Activated gamma-delta T cell (primary cell): ENCODE results near the gene DPH7.
A peak's percentile ranks its signal among the peaks of the same experiment; 100 is the strongest.
"Not testable (repeated sequence)": the region's sequence is repeated elsewhere in the genome, so short reads cannot be mapped to it uniquely, and the experiment has no call there.

Experiments
- DNase-seq: peaks from one replicate; lab custom pipeline; 2025; lab: John Stamatoyannopoulos, UW
- total RNA-seq, 2 donors: gene quantifications; one replicate each; lab custom pipeline; 2026; lab: John Stamatoyannopoulos, UW

The DPH7 gene
- 70.0 to 74.0 reads per million in 2 donors for total RNA-seq

- DNase-seq: peak; percentile 92
These were observed at the start of gene DPH7 for GRCh38 chr9:137578518-137579258. TSS of gene DPH7 (minus strand) at chr9:137578925. CDS start at chr9:137578777, 148 bp downstream.

GRCh38 chr9:137627406-137627805 lies 48.7 kb upstream of the DPH7 start:
- DNase-seq: not testable (repeated sequence)

GRCh38 chr9:137626464-137626863 lies 47.7 kb upstream of the DPH7 start:
- no peak for DNase-seq

GRCh38 chr9:137622211-137622610 lies 43.5 kb upstream of the DPH7 start:
- not testable (repeated sequence) for DNase-seq

- DNase-seq: no peak
These were observed 42.5 kb upstream of the DPH7 start for GRCh38 chr9:137621131-137621757.

GRCh38 chr9:137620581-137620980 lies 41.9 kb upstream of the DPH7 start:
- no peak for DNase-seq

- DNase-seq: no peak
These were observed 41.3 kb upstream of the DPH7 start for GRCh38 chr9:137620048-137620405.

- DNase-seq: no peak
These were observed 40.7 kb upstream of the DPH7 start for GRCh38 chr9:137619240-137620047.

- peak; percentile 86 for DNase-seq
These were observed 39.7 kb upstream of the DPH7 start, which contains the start of gene EHMT1 for GRCh38 chr9:137618105-137619067. TSS of gene EHMT1 (plus strand) at chr9:137619005. CDS start at chr9:137619029, 24 bp downstream.

- DNase-seq: no peak
These were observed 36.7 kb upstream of the DPH7 start for GRCh38 chr9:137615387-137615871.

GRCh38 chr9:137614631-137615386 lies 36.1 kb upstream of the DPH7 start:
- no peak for DNase-seq

GRCh38 chr9:137613738-137614523 lies 35.2 kb upstream of the DPH7 start:
- DNase-seq: no peak

- no peak for DNase-seq
These were observed 34.5 kb upstream of the DPH7 start for GRCh38 chr9:137613259-137613658.

- DNase-seq: no peak
These were observed 34.0 kb upstream of the DPH7 start for GRCh38 chr9:137612741-137613142.

- no peak for DNase-seq
These were observed 33.2 kb upstream of the DPH7 start for GRCh38 chr9:137611623-137612609.

- DNase-seq: no peak
These were observed 32.2 kb upstream of the DPH7 start for GRCh38 chr9:137610944-137611343.

- no peak for DNase-seq
These were observed 28.6 kb upstream of the DPH7 start for GRCh38 chr9:137607141-137607857.

GRCh38 chr9:137606734-137607138 lies 28.0 kb upstream of the DPH7 start:
- no peak for DNase-seq
